ENCODE results near the gene ARAP3.

ARAP3 gene

GRCh38 chr5:141663506-141663905 lies 18.5 kb downstream of the ARAP3 start:
- TF ChIP-seq EGR1 (IDR thresholded peaks at IDR 0.05) (no peak), EP300 (IDR thresholded peaks at IDR 0.05; ENCODE audit: borderline replicate concordance) (no peak), TEAD4 (IDR thresholded peaks at IDR 0.05) (no peak), MAX (IDR thresholded peaks at IDR 0.05) (no peak), ZBTB7A (IDR thresholded peaks at IDR 0.05; ENCODE audit: low read depth) (no peak), FOXM1 (IDR thresholded peaks at IDR 0.05; ENCODE audit: borderline replicate concordance, low read depth) (no peak), CREB1 (IDR thresholded peaks at IDR 0.05; ENCODE audit: low read depth) (no peak), NFIC (IDR thresholded peaks at IDR 0.05) (no peak), REST (IDR thresholded peaks at IDR 0.05; ENCODE audit: low read depth) (no peak), YY1 (IDR thresholded peaks at IDR 0.05; ENCODE audit: low read depth) (no peak), TAF1 (IDR thresholded peaks at IDR 0.05; ENCODE audit: low read depth) (no peak), TCF12 (IDR thresholded peaks at IDR 0.05; ENCODE audit: low read depth) (no peak), RAD21 (IDR thresholded peaks at IDR 0.05; ENCODE audit: low read depth) (no peak), CEBPB (IDR thresholded peaks at IDR 0.05) (no peak)
- TF ChIP-seq, protein P1, sequence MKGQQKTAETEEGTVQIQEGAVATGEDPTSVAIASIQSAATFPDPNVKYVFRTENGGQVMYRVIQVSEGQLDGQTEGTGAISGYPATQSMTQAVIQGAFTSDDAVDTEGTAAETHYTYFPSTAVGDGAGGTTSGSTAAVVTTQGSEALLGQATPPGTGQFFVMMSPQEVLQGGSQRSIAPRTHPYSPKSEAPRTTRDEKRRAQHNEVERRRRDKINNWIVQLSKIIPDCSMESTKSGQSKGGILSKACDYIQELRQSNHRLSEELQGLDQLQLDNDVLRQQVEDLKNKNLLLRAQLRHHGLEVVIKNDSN (IDR thresholded peaks at IDR 0.05): no peak

DNA sequence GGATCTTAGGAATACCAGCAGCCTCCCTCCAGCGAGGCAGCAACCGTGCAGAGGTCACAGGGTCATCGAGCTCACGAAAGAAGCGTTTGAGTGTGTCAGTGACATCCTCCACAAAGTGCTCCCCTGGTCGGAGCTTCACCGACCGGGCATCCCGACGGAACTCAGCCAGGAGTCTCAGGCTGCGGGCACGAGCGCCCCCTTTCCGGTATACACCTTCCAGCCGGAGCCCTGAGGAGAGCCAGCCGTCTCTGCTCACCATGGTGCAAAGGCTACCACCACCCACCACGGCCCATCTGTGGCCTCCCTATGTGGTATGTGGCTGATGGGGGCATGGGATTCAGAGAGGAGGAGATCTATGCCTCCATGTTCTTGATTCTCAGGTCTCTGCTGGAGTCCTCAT lies 20.0 kb downstream of the ARAP3 start:
- TF ChIP-seq EP300 (IDR thresholded peaks at IDR 0.05; ENCODE audit: borderline replicate concordance) (no peak), TAF1 (IDR thresholded peaks at IDR 0.05; ENCODE audit: low read depth) (no peak), ZBTB7A (IDR thresholded peaks at IDR 0.05; ENCODE audit: low read depth) (no peak), TEAD4 (IDR thresholded peaks at IDR 0.05) (no peak)

DNA sequence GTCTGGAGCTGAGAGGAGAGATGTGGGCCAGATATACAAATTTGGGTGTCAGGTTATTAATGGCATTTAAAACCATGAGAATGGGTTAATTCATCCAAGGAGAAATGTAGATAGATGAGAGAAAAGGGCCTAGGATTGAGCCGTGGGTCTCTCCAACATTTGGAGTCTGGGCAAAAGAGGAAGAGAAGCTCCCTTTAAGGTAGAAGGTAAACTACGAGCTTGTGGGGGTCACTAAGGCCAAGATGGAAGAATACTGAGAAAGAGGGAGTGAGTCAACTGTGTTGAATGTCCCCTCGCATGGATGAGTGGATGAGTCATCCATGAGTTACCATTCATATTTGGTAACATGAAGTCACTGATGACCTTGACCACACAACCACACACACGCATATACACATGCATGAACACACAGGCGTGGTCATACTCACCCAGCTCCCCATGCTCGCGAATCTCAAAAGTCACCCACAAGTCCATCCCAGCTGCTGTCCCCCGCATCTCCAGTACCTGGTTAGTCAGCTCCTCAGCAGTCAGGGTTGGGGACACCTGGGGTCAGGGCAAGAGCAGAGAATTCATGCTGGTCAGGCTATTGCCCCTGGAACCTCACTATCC lies 24.0 kb downstream of the ARAP3 start:
- TF ChIP-seq TEAD4 (IDR thresholded peaks at IDR 0.05) (no peak), ZBTB7A (IDR thresholded peaks at IDR 0.05; ENCODE audit: low read depth) (no peak), FOXM1 (IDR thresholded peaks at IDR 0.05; ENCODE audit: borderline replicate concordance, low read depth) (no peak)

DNA sequence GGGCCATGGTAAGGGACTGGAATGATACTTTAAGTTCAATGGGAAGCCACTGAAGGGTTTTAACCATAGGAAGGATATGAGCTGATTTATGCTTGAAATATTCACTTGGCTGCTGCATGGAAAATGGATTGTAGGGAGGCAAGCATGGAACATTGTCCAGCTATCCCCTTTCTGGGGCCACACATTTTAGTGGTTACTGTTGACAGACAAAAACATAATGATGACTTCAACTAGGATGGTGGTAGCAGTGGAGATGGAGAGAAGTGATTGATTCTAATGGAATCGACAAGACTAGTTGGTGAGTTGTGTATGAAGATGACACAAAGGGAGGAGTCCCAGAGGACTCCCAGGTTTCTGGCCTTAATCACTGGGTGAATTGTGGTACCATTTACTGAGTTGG lies 24.6 kb downstream of the ARAP3 start:
- TF ChIP-seq ZBTB7A (IDR thresholded peaks at IDR 0.05; ENCODE audit: low read depth): no peak
- TF ChIP-seq TCF12 (IDR thresholded peaks at IDR 0.05; ENCODE audit: low read depth): no peak
- TF ChIP-seq, protein P1 (IDR thresholded peaks at IDR 0.05): no peak
- TF ChIP-seq EGR1 (IDR thresholded peaks at IDR 0.05): no peak
- TF ChIP-seq YY1 (IDR thresholded peaks at IDR 0.05; ENCODE audit: low read depth): no peak
- no peak for TF ChIP-seq TEAD4 (IDR thresholded peaks at IDR 0.05)
- TF ChIP-seq MAX (IDR thresholded peaks at IDR 0.05): no peak
- TF ChIP-seq FOXM1 (IDR thresholded peaks at IDR 0.05; ENCODE audit: borderline replicate concordance, low read depth): no peak
- TF ChIP-seq CREB1 (IDR thresholded peaks at IDR 0.05; ENCODE audit: low read depth): no peak
- no peak for TF ChIP-seq REST (IDR thresholded peaks at IDR 0.05; ENCODE audit: low read depth)
- TF ChIP-seq EP300 (IDR thresholded peaks at IDR 0.05; ENCODE audit: borderline replicate concordance): no peak
- TF ChIP-seq CEBPB (IDR thresholded peaks at IDR 0.05): no peak
- no peak for TF ChIP-seq NFIC (IDR thresholded peaks at IDR 0.05)
- TF ChIP-seq TAF1 (IDR thresholded peaks at IDR 0.05; ENCODE audit: low read depth): no peak

- TF ChIP-seq EP300 (IDR thresholded peaks at IDR 0.05; ENCODE audit: borderline replicate concordance): no peak
- no peak for TF ChIP-seq RAD21 (IDR thresholded peaks at IDR 0.05; ENCODE audit: low read depth)
- TF ChIP-seq CEBPB (IDR thresholded peaks at IDR 0.05): no peak
- TF ChIP-seq REST (IDR thresholded peaks at IDR 0.05; ENCODE audit: low read depth): no peak
- TF ChIP-seq ZBTB7A (IDR thresholded peaks at IDR 0.05; ENCODE audit: low read depth): no peak
- TF ChIP-seq MAX (IDR thresholded peaks at IDR 0.05): no peak
- TF ChIP-seq TAF1 (IDR thresholded peaks at IDR 0.05; ENCODE audit: low read depth): no peak
- TF ChIP-seq, protein P1 (IDR thresholded peaks at IDR 0.05): no peak
- no peak for TF ChIP-seq TCF12 (IDR thresholded peaks at IDR 0.05; ENCODE audit: low read depth)
- no peak for TF ChIP-seq EGR1 (IDR thresholded peaks at IDR 0.05)
- no peak for TF ChIP-seq CREB1 (IDR thresholded peaks at IDR 0.05; ENCODE audit: low read depth)
- TF ChIP-seq NFIC (IDR thresholded peaks at IDR 0.05): no peak
- no peak for TF ChIP-seq FOXM1 (IDR thresholded peaks at IDR 0.05; ENCODE audit: borderline replicate concordance, low read depth)
- TF ChIP-seq TEAD4 (IDR thresholded peaks at IDR 0.05): no peak
- no peak for TF ChIP-seq YY1 (IDR thresholded peaks at IDR 0.05; ENCODE audit: low read depth)
These were observed 25.6 kb downstream of the ARAP3 start for GRCh38 chr5:141656396-141656795.
